ENCODE data around the gene PKMYT1. TPM values are rescaled to one million over a fixed set of nuclear protein-coding genes. Genes with fewer than 3 reads are reported as not detected.
"Not testable (repeated sequence)": the region's sequence is repeated elsewhere in the genome, so short reads cannot be mapped to it uniquely, and the experiment has no call there.

Gene PKMYT1
- total RNA-seq, 4 donors from 2014 or later, result 0.60 to 1.6 (median 1.1) TPM

DNA sequence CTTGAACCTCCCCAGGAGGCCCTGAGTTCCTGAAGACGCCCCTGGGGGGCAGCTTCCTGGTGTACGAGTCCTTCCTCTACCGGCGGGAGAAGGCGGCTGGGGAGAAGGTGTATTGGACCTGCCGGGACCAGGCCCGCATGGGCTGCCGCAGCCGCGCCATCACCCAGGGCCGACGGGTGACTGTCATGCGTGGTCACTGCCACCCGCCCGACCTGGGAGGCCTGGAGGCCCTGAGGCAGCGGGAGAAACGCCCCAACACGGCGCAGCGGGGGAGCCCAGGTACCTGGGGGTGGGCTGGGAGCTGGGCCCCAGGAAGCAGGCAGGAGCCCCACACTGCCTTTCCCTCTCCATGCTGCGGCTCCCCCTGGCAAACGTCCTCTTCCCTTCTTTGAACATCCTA is 46.5 kb downstream of the PKMYT1 start:
- DNase-seq (ENCODE audit: low spot score in 2 of 2), result no peak
- Histone ChIP-seq H3K4me3 (no peak overlapping the region), H3K27me3 (no peaks in the 10 kb centered on the region), H3K9me3 (no peaks in the 10 kb centered on the region), H3K27ac (no peak overlapping the region), H3K36me3 (peaks cover 4 to 93% (median 23%) of the 10 kb centered on the region in 3 donors), H3K4me1 (no peaks in the 10 kb centered on the region)
- TF ChIP-seq, protein P1, sequence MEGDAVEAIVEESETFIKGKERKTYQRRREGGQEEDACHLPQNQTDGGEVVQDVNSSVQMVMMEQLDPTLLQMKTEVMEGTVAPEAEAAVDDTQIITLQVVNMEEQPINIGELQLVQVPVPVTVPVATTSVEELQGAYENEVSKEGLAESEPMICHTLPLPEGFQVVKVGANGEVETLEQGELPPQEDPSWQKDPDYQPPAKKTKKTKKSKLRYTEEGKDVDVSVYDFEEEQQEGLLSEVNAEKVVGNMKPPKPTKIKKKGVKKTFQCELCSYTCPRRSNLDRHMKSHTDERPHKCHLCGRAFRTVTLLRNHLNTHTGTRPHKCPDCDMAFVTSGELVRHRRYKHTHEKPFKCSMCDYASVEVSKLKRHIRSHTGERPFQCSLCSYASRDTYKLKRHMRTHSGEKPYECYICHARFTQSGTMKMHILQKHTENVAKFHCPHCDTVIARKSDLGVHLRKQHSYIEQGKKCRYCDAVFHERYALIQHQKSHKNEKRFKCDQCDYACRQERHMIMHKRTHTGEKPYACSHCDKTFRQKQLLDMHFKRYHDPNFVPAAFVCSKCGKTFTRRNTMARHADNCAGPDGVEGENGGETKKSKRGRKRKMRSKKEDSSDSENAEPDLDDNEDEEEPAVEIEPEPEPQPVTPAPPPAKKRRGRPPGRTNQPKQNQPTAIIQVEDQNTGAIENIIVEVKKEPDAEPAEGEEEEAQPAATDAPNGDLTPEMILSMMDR (IDR thresholded peaks at IDR 0.05), result no peak
- TF ChIP-seq EP300 (IDR thresholded peaks at IDR 0.05) (no peak), POLR2A (IDR thresholded peaks at IDR 0.05) (no peak)
- WGBS, 2 donors, result 87 to 89% methylated on average over 20 to 22 of the region's 22 CpGs

DNA sequence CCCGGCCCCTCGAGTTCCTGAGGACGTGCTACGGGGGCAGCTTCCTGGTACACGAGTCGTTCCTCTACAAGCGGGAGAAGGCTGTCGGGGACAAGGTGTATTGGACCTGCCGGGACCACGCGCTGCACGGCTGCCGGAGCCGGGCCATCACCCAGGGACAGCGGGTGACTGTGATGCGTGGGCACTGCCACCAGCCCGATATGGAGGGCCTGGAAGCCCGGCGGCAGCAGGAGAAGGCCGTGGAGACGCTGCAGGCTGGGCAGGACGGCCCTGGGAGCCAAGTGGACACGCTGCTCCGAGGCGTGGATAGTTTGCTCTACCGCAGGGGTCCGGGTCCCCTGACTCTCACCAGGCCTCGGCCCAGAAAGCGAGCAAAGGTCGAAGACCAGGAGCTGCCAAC is 47.1 kb downstream of the PKMYT1 start:
- H3K9me3 ChIP-seq, result no peaks in the 10 kb centered on the region
- no peak overlapping the region for H3K4me3 ChIP-seq
- WGBS, 2 donors, result 93 to 94% methylated on average over 23 of the region's 30 CpGs
- peaks cover 4 to 87% (median 20%) of the 10 kb centered on the region in 3 donors for H3K36me3 ChIP-seq
- H3K27me3 ChIP-seq, result no peaks in the 10 kb centered on the region
- H3K27ac ChIP-seq, result no peak overlapping the region
- DNase-seq (ENCODE audit: low spot score in 2 of 2), result no peak
- H3K4me1 ChIP-seq, result no peaks in the 10 kb centered on the region
- TF ChIP-seq, protein P1 (IDR thresholded peaks at IDR 0.05), result no peak
- no peak for TF ChIP-seq EP300 (IDR thresholded peaks at IDR 0.05)
- TF ChIP-seq POLR2A (IDR thresholded peaks at IDR 0.05), result no peak

DNA sequence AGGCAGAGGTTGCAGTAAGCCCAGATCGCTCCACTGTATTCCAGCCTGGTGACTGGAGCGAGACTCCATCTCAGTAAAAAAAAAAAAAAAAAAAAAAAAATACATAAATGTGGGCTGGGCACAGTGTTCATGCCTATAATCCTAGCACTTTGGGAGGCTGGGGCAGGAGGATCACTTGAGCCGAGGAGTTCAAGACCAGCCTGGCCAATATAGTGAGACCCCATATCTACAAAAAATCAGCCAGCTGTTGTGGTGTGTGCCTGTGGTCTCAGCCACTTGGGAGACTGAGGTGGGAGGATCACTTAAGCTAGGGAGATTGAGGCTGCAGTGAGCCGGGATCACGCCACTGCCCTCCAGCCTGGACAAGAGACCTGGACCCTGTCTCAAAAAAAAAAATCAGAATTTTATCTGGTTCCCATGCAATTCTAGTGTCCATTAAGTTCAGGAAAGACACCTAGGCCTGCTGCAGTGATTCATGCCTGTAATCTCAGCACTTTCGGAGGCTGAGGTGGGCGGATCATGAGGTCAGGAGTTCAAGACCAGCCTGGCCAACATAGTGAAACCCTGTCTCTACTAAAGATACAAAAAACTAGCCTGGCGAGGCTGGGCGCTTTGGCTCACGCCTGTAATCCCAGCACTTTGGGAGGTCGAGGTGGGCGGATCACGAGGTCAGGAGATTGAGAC is 48.9 kb downstream of the PKMYT1 start:
- DNase-seq (ENCODE audit: low spot score in 2 of 2); H3K27me3 ChIP-seq; H3K4me3 ChIP-seq; H3K27ac ChIP-seq; H3K9me3 ChIP-seq: not testable (repeated sequence)
- WGBS, 2 donors, result 84 to 86% methylated on average over 13 of the region's 13 CpGs
- Histone ChIP-seq H3K4me1 (peaks cover 0 to 11% (median 4%) of the 10 kb centered on the region in 4 donors), H3K36me3 (peaks cover 0 to 69% (median 16%) of the 10 kb centered on the region in 3 donors)

DNA sequence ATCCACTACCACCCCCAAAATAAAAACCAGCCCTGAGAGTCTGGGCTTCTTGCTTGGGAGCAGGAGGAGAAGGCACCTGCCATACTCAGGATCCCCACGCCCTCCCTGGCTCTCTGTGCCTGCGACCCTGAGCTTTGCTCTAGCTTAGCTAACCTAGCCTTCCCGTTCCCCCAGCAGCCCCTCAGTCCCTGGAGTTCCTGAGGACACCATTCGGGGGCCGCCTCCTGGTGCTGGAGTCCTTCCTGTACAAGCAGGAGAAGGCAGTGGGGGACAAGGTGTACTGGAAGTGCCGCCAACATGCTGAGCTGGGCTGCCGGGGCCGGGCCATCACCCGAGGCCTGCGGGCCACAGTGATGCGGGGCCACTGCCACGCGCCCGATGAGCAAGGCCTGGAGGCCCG is 50.0 kb downstream of the PKMYT1 start:
- Histone ChIP-seq H3K4me3 (no peak overlapping the region), H3K36me3 (peaks cover 0 to 58% (median 16%) of the 10 kb centered on the region in 3 donors), H3K4me1 (peaks cover 0 to 21% (median 6%) of the 10 kb centered on the region in 4 donors), H3K27me3 (no peaks in the 10 kb centered on the region), H3K27ac (no peak overlapping the region), H3K9me3 (no peaks in the 10 kb centered on the region)
- WGBS, 2 donors, result 90 to 92% methylated on average over 6 to 15 of the region's 15 CpGs
- TF ChIP-seq, protein P1 (IDR thresholded peaks at IDR 0.05), result no peak
- TF ChIP-seq EP300 (IDR thresholded peaks at IDR 0.05) (no peak), POLR2A (IDR thresholded peaks at IDR 0.05) (no peak)
- no peak for DNase-seq (ENCODE audit: low spot score in 2 of 2)

DNA sequence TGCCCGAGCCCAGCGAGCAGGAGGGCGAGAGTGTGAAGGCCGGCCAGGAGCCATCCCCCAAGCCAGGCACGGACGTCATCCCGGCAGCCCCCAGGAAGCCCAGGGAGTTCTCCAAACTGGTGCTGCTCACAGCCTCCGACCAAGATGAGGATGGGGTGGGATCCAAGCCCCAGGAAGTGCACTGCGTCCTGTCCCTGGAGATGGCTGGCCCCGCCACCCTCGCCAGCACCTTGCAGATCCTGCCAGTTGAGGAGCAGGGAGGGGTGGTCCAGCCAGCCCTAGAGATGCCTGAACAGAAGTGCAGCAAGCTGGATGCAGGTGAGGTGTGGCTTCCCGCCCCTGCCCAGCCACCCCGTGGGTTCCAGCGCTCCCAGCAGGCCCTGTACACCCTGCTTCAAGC is 50.6 kb downstream of the PKMYT1 start:
- 86 to 92% methylated on average over 5 to 12 of the region's 14 CpGs for WGBS, 2 donors
- no peaks in the 10 kb centered on the region for H3K9me3 ChIP-seq
- peaks cover 0 to 56% (median 16%) of the 10 kb centered on the region in 3 donors for H3K36me3 ChIP-seq
- H3K27ac ChIP-seq, result no peak overlapping the region
- H3K4me3 ChIP-seq, result no peak overlapping the region
- peaks cover 0 to 26% (median 6%) of the 10 kb centered on the region in 4 donors for H3K4me1 ChIP-seq
- TF ChIP-seq EP300 (IDR thresholded peaks at IDR 0.05), result no peak
- TF ChIP-seq POLR2A (IDR thresholded peaks at IDR 0.05), result no peak
- TF ChIP-seq, protein P1 (IDR thresholded peaks at IDR 0.05), result no peak
- no peak for DNase-seq (ENCODE audit: low spot score in 2 of 2)
- H3K27me3 ChIP-seq, result no peaks in the 10 kb centered on the region
